HUES6 (cell line): Measurements from ENCODE around the gene PEX7.

Source experiments
- H3K27ac ChIP-seq: 2 replicates; pipeline ENCODE4 v1.7.0; 2013; ENCODE audit warnings: low read depth, mild to moderate bottlenecking, low read length, inconsistent platforms
- H3K27me3 ChIP-seq: 2 replicates; pipeline ENCODE4 v1.6.1; 2013; ENCODE audit warnings: low read length; ENCODE audit not compliant: control insufficient read depth, insufficient read depth
- H3K36me3 ChIP-seq: 2 replicates; pipeline ENCODE4 v1.6.1; 2013; ENCODE audit warnings: low read length; ENCODE audit not compliant: control insufficient read depth, insufficient read depth
- H3K4me1 ChIP-seq: 2 replicates; pipeline ENCODE4 v1.6.1; 2013; ENCODE audit warnings: low read length; ENCODE audit not compliant: control insufficient read depth, insufficient read depth
- H3K4me3 ChIP-seq: 2 replicates; pipeline ENCODE4 v1.5.1; 2013; ENCODE audit warnings: low read depth, low read length
- H3K9ac ChIP-seq: one replicate; pipeline ENCODE4 v1.6.1; 2013; ENCODE audit warnings: mild to moderate bottlenecking, low read length
- H3K9me3 ChIP-seq: 2 replicates; pipeline ENCODE4 v1.6.1; 2013; ENCODE audit warnings: low read depth, low read length; ENCODE audit not compliant: control insufficient read depth, insufficient read depth

Gene PEX7

DNA sequence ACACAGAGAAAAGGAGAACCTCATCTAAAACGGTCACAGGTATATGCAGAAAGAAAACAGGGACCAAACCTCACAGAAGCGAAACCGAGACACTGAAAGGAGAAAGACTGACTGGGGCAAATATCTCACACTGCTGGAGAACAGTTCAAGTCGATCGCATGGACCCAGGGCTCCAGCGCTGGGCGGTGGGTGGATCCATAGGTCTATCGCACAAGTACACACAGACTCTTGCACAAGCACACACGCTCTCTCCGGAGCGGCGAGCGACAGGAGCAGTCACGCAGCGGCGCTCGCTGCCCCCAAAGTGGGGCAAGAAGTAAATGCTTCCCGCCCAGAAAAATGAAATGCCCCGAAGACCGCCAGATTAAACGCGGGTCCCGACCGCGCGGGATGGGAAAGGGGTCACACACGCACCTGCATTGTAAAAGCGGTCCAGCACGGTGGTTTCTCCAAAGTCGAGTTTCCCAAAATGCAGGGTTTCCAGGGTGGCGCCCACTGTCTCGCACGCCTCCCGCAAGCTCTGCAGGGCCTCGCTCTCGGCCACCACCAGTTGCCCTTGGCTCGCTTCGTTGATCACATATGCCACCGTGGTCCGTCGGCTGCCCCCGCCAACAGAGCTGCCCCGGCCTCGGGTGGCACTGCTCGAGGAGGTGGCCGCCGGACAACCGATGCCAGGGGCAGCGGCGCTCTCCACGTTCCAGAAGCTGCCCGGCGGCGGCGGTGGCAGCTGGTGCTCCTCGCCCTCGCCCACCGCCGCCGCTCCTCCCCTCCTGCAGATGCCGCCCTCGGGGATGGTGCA lies 30.9 kb upstream of the PEX7 start:
- H3K36me3 ChIP-seq, result no peaks in the 10 kb centered on the region
- H3K4me3 ChIP-seq, result peak overlapping the region; percentile 83
- no peaks in the 10 kb centered on the region for H3K9me3 ChIP-seq
- no peak overlapping the region for H3K9ac ChIP-seq
- H3K27me3 ChIP-seq, result peaks cover 49% of the 10 kb centered on the region
- H3K27ac ChIP-seq, result no peak overlapping the region
- 0 out of 2 replicates have a peak, but pooled peaks cover 7% of the 10 kb centered on the region for H3K4me1 ChIP-seq

DNA sequence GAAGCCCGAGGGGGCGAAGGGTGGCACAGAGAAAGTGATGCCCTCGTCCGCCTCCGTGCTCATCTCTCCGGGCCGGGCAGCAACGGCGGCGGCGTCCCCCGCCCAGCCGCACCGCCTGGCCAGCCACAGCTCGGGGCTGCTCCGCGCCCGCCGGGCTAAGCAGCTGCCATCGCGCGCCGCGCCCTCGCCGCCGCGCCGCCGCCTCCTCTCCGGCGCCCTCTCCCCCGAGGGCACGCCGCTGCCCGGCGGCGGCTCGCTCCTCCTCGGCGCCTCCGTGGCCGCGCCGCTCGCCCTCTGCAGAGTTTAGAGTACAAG lies 30.3 kb upstream of the PEX7 start:
- Histone ChIP-seq H3K27me3 (peaks cover 49% of the 10 kb centered on the region), H3K27ac (no peak overlapping the region), H3K4me3 (peak overlapping the region; percentile 83)

DNA sequence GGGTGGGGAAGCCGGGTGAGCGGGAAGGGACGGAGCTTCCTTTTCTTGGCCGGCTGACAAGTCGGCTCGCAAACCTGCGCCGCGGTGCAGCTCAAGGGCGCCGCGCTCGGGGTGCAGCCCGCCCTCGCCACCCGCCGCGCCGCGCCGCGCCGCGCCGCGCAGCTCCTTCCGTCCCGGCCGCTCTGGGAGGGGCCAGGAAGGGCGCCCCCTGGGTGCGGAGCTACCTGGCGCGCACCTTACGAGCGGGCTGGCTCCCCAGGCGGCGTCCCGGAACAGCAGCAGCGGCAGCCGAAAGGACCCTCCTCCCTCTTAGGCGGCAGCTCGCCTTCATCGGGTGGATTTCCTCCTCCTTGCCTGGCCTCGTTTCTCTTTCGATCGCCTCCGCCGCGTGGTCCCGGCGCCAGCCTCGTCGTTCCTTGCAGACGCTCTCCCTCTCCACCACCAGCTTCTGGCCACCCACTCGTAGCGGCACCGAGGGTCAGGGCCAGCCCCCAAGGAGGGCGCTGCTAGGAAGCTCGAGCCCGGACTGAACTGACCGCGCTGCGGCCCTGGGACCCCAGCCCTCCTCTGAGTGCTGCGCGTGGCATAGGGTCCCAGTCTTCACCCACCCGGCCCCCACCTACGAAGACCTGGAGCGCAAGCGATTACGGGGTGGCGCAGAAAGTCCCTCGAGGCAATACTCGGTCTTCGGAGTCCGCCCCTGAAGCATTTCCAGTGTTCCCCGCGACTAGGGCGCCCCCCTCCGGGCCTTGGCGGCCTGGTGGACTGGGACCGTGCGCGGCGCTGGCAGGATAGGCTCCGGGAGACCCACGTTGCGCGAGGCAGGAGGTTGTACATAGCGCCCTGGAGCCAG lies 29.8 kb upstream of the PEX7 start, which contains the start of gene MAP3K5:
MAP3K5 (minus strand) TSS at position 68 of the 853 bp plus-strand sequence. CDS start 320 bp downstream, outside the sequence.
- peak within 1 kb of the TSS; percentile 83 for H3K4me3 ChIP-seq
- peak within 1 kb of the TSS; percentile 76 for H3K9ac ChIP-seq
- no peak within 1 kb of the TSS for H3K27ac ChIP-seq
- H3K27me3 ChIP-seq, result peaks cover 49% of the 10 kb centered on the region
- no peaks in the 10 kb centered on the region for H3K36me3 ChIP-seq
- H3K4me1 ChIP-seq, result 0 out of 2 replicates have a peak, but pooled peaks cover 7% of the 10 kb centered on the region
- no peaks in the 10 kb centered on the region for H3K9me3 ChIP-seq

More for the DNA sequence above, 30.3 kb upstream of the PEX7 start:
- Histone ChIP-seq H3K9me3 (no peaks in the 10 kb centered on the region), H3K36me3 (no peaks in the 10 kb centered on the region), H3K9ac (no peak overlapping the region), H3K4me1 (0 out of 2 replicates have a peak, but pooled peaks cover 7% of the 10 kb centered on the region)

DNA sequence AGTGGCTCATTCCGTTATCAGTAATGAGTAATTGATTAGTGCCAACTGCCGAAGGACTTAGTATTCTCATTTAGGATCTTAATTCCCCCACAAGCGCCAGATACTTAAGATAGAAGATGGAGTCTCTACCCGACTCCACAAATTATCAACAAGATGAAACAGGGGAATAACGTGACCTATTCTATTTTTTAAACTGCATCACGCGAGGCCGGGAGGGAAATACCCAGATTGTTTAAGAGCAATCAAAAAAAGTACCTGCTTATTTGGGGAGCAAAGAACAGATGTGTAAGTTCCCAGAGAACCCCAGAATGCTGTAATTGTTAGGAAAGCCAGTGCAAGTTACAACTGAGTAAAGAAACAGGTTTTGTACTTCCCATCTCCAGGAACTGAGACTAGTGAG lies 29.0 kb upstream of the PEX7 start:
- no peak overlapping the region for H3K27ac ChIP-seq
- H3K9me3 ChIP-seq, result no peaks in the 10 kb centered on the region
- peaks cover 49% of the 10 kb centered on the region for H3K27me3 ChIP-seq
- no peaks in the 10 kb centered on the region for H3K36me3 ChIP-seq
- H3K4me1 ChIP-seq, result 0 out of 2 replicates have a peak, but pooled peaks cover 7% of the 10 kb centered on the region
- H3K4me3 ChIP-seq, result peak overlapping the region; percentile 83
- no peak overlapping the region for H3K9ac ChIP-seq

DNA sequence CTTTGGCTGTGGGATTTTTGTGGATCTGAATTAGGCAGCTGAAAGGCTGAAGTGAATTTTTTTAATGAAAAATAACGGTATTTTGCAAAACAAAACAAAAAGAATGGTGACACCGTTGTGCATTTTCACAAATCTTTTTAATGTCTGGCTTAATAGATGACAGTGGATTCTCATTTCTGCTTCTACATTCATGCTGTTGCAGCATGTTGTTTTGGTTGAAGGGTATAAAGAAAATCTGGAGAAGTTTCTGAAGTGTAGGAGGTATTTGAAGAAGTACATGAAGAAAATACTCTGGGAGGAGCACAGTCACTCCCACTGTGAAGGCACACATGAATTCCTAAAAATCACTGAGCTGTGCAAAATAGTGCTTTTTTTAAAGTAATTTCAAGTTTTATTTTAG lies 27.0 kb upstream of the PEX7 start:
- H3K9me3 ChIP-seq, result no peaks in the 10 kb centered on the region
- H3K36me3 ChIP-seq, result no peaks in the 10 kb centered on the region

DNA sequence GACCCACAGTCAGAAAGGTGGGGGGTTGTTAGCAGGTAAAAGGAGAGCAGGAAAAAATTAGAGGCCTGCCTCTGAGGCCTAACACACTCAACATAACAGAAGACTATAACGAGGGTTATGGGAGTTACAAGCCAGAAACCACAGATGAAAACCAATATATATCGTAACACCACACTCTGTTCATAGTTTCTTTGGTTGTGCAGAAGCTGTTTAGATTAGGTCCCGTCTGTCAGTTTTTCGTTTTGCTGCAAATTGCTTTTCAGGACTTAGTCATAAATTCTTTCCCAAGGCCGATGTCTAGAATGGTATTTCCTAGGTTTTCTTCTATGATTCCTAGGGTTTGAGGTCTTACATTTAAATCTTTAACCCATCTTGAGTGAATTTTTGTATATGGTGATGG lies 26.4 kb upstream of the PEX7 start:
- H3K36me3 ChIP-seq, result no peaks in the 10 kb centered on the region
- 0 out of 2 replicates have a peak, but pooled peaks cover 6% of the 10 kb centered on the region for H3K4me1 ChIP-seq
- H3K9ac ChIP-seq, result no peak overlapping the region
- H3K27me3 ChIP-seq, result peaks cover 30% of the 10 kb centered on the region
- H3K27ac ChIP-seq, result no peak overlapping the region
- no peaks in the 10 kb centered on the region for H3K9me3 ChIP-seq
- no peak overlapping the region for H3K4me3 ChIP-seq

More for the DNA sequence above, 27.0 kb upstream of the PEX7 start:
- Histone ChIP-seq H3K27ac (no peak overlapping the region), H3K4me3 (no peak overlapping the region), H3K27me3 (peaks cover 36% of the 10 kb centered on the region), H3K4me1 (0 out of 2 replicates have a peak, but pooled peaks cover 7% of the 10 kb centered on the region), H3K9ac (no peak overlapping the region)

DNA sequence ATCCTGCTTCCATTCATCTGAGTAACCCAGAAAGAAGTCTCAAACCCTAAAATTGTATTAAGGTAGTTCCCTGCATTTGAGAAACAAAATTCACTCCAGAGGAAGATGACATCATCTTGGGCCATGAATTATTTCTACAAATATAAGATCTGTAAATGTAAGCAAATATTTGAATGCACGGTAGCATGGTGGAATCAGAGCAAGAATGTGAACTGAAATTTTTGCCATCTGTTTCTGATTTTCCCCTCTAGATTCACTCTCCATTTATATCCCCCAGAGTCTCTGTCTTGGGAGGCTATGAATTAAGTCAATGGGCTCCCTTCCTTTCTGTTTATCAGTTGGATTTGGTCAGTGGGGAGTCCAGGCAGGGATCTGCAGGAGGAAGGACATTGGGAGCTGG lies 24.3 kb upstream of the PEX7 start:
- Histone ChIP-seq H3K27me3 (peaks cover 9% of the 10 kb centered on the region), H3K4me1 (0 out of 2 replicates have a peak, but pooled peaks cover 5% of the 10 kb centered on the region), H3K9me3 (no peaks in the 10 kb centered on the region), H3K36me3 (no peaks in the 10 kb centered on the region), H3K4me3 (no peak overlapping the region), H3K27ac (no peak overlapping the region), H3K9ac (no peak overlapping the region)

DNA sequence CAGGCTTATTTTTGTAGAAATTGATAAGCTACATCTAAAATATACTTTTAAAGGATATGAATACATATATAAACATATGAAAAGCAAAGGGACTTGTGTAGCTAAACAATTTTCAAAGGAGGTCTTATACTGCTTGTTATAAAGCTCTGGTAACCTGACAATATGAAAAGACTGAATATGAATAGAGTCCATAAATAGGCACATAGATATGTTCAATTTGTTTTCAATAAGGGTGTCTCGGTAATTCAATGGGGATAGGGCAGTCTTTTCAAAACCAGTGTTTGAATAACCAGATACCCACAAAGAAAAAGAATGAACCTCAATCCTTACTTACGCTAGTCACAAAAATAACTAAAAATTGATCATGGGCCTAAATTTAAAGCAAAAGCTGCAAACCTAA lies 20.8 kb upstream of the PEX7 start:
- H3K9ac ChIP-seq, result no peak overlapping the region
- no peak overlapping the region for H3K27ac ChIP-seq
- H3K27me3 ChIP-seq, result no peaks in the 10 kb centered on the region
- no peaks in the 10 kb centered on the region for H3K4me1 ChIP-seq
- H3K36me3 ChIP-seq, result no peaks in the 10 kb centered on the region
- no peak overlapping the region for H3K4me3 ChIP-seq
- H3K9me3 ChIP-seq, result 0 out of 2 replicates have a peak, but pooled peaks cover 6% of the 10 kb centered on the region

DNA sequence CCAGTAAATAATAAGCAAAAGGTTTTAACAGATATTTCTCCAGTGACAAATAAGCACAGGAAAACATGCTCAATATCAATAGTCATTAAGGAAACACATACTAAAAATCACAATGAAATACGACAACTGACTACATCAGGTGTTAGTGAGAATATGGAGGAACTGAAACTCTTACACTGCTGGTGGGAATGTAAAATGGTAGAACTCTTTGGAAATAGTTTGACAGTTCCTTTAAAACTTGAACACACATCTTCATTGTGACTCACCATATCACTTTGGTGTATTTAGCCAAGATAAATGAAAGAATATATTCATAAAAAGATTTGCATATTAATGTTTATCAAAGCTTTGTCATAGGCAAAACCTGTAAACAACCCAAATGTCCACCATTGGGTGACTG lies 18.8 kb upstream of the PEX7 start:
- Histone ChIP-seq H3K9me3 (0 out of 2 replicates have a peak, but pooled peaks cover 6% of the 10 kb centered on the region), H3K9ac (no peak overlapping the region), H3K27me3 (no peaks in the 10 kb centered on the region), H3K36me3 (no peaks in the 10 kb centered on the region), H3K4me3 (no peak overlapping the region), H3K27ac (no peak overlapping the region), H3K4me1 (no peaks in the 10 kb centered on the region)

DNA sequence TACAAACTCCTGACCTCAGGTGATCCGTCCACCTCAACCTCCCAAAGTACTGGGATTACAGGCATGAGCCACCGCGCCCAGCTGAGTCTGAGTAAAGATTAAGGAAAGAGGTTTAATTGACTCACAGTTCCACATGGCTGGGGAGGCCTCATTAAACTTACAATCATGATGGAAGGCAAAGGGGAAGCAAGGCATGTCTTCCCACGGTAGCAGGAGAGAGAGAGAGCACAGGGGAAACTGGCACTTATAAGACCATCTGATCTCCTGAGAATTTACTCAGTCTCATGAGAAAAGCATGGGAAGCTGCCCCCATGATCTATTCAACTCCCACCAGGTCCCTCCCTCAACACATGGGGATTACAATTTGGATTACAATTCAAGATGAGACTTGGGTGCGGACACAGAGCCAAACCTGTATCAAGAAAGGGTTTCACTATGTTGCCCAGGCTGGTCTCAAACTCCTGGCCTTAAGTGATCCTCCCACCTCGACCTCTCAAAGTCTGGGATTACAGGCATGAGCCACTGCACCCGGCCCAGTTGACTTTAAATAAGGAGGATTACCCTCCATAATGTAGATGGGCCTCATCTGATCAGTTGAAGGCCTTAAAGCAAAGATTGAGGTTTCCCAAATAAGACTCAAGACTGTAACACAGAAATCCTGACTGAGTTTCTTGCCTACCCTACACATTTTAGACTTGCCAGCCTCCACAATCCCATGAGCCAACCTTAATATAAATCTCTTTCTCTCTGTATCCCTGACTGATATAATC lies 13.1 kb upstream of the PEX7 start:
- H3K27ac ChIP-seq, result no peak overlapping the region
- no peaks in the 10 kb centered on the region for H3K4me1 ChIP-seq
- no peaks in the 10 kb centered on the region for H3K9me3 ChIP-seq
- H3K4me3 ChIP-seq, result no peak overlapping the region
- H3K27me3 ChIP-seq, result no peaks in the 10 kb centered on the region
- no peak overlapping the region for H3K9ac ChIP-seq
- H3K36me3 ChIP-seq, result no peaks in the 10 kb centered on the region
